Prostate gland (tissue), 2 donors: ENCODE data around the gene LRRC23.
A peak's percentile ranks its signal among the peaks of the same experiment; 100 is the strongest.

Experiments
- POLR2A ChIP-seq: fragments of 450-650 bp; IDR thresholded peaks from one replicate; pipeline ENCODE4 v1.6.1; 2016; ENCODE audit warnings: antibody characterized with exemption, mild to moderate bottlenecking
- POLR2AphosphoS5 ChIP-seq: sonication (generic); formaldehyde crosslinking; IDR thresholded peaks from one replicate; pipeline ENCODE4 v1.6.1; 2017; ENCODE audit warnings: antibody characterized with exemption
- TF ChIP-seq, protein P1 (sequence below), 4 experiments: fragments of 200-600 bp in 2 of 4; fragments of 450-650 bp in 2 of 4; sonication (generic) in 2 of 4; IDR thresholded peaks; 1 replicate in 3 of 4; 2 replicates in 1 of 4; pipeline ENCODE4 v1.5.1; 2016 to 2019; ENCODE audit warnings: antibody characterized with exemption in 4 of 4, mild to moderate bottlenecking in 2 of 4, moderate library complexity in 2 of 4

DNA sequence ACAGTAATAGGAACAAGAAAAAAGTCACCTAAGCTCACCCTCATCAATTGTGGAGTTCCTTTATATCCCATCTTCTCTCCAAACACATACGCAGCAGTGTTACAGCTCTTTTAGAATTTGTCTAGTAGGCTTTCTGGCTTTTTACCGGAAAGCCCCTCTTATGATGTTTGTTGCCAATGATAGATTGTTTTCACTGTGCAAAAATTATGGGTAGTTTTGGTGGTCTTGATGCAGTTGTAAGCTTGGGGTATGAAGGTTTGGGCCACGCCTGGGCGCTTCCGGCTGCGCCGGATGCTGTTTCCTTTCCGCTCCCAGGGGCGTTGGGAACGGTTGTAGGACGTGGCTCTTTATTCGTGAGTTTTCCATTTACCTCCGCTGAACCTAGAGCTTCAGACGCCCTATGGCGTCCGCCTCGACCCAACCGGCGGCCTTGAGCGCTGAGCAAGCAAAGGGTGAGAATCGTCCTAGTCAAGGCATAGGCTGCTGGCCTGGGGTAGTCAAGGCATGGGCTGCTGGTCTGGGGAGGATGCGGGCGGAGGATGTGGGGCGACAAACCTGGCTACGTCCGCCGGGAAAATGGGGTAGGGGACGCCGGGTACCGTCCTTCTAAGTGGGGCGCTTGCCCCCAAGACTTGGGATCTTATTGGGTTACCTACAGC, 39.2 kb downstream of the LRRC23 start, which contains the start of the genes C12orf57 and RNU7-1:
- TF ChIP-seq, protein P1, sequence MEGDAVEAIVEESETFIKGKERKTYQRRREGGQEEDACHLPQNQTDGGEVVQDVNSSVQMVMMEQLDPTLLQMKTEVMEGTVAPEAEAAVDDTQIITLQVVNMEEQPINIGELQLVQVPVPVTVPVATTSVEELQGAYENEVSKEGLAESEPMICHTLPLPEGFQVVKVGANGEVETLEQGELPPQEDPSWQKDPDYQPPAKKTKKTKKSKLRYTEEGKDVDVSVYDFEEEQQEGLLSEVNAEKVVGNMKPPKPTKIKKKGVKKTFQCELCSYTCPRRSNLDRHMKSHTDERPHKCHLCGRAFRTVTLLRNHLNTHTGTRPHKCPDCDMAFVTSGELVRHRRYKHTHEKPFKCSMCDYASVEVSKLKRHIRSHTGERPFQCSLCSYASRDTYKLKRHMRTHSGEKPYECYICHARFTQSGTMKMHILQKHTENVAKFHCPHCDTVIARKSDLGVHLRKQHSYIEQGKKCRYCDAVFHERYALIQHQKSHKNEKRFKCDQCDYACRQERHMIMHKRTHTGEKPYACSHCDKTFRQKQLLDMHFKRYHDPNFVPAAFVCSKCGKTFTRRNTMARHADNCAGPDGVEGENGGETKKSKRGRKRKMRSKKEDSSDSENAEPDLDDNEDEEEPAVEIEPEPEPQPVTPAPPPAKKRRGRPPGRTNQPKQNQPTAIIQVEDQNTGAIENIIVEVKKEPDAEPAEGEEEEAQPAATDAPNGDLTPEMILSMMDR (IDR thresholded peaks at IDR 0.05): no peak
- TF ChIP-seq POLR2A (peak; percentile 56), POLR2AphosphoS5 (peak; percentile 78)
